RPMI8226 (cell line): Measurements from ENCODE around the gene TPGS1.

ENCODE experiments used
- DNase-seq: peaks from one replicate; pipeline ENCODE4 v3.0.0-alpha.2; 2015

Gene TPGS1

DNA sequence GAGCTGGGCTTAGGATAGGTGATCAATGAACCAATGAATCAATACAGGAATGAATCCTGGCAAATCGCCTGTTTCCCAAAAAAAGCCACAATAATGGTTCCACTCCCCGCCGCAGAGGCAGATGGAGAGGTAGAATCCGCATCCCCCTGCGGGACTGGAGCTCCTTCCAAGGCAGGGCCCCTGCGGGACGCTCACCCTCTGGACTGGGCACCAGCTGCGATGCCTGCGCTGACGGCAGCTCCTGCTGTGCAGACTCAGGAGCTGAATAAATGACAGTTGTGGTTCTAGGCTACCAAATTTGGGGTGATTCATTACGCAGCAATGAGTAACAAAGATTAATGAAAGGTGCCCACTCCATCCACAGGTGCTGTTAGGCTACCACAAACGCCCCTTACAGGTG, 15.4 kb downstream of the TPGS1 start:
- DNase-seq = no peak

DNA sequence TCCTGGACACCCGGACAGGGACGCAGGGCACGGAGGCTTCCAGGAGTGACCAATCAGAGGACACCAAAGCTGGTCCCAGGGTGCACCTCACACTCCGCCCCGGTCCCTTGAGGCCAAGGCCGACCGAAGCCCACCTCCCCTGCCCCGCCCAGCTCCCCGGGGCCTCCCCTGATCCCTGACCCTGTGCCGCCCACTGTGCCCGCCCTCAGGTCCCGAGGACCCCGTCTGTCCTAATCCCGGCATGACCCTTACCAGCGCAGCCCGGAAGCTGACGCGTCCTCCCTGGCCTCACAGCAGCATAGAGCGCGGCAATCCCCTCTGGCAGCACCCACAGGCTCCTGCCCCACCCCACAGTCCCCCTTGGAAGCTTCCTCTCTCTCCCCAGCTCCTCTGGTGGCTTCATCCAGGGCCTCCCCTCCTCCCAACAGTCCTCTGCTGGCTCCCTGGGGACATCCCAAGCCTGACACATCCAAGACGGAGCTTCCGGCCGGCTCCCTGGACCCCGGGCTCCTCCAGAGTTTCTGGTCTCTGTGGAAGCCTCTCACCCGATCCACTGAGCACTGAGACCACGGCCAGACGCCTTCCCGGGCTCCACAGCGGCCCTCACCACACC, 16.9 kb downstream of the TPGS1 start:
- no peak for DNase-seq

DNA sequence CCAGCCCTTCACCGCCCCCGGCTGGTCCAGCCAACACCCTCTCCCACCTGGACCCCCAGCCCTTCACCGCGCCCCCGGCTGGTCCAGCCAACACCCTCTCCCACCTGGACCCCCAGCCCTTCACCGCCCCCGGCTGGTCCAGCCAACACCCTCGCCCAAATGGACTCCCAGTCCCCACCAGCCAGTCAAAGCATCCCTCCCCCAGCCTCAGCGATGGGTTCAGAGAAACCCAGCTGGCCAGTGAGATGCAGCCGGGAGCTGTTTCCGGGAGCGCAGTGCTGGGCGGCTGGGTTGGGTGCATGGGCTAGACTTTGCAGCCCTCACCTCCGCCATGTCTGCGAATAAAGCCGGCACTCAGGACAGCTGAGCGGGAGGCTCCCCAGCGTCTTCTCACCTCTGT, 17.7 kb downstream of the TPGS1 start:
- DNase-seq = no peak

DNA sequence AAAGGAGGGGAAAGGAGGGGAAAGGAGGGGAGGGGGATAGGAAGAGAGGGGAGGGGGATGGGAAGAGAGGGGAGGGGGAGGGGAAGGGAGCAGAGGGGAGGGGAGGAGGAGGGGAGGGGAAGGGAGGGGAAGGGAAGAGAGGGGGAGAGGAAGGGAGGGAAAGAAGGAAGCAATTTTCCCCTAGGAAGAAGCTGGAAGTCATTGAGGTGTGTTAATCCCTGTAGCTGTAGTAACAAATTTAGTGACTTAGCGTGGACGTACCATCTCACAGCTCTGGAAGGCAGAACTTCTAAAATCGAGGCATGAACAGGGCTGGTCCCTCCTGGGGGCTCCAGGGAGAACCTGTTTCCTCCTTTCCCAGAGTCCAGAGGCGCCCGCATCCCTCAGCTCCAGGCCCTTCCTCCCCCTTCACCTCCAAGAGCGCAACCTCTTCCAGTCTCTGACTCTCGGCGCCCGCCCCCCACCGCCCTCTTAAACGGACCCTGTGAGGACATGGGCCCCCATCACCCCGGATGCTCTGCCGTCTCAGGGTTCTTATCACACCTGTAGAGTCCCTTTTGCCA, 18.6 kb downstream of the TPGS1 start:
- no peak for DNase-seq

DNA sequence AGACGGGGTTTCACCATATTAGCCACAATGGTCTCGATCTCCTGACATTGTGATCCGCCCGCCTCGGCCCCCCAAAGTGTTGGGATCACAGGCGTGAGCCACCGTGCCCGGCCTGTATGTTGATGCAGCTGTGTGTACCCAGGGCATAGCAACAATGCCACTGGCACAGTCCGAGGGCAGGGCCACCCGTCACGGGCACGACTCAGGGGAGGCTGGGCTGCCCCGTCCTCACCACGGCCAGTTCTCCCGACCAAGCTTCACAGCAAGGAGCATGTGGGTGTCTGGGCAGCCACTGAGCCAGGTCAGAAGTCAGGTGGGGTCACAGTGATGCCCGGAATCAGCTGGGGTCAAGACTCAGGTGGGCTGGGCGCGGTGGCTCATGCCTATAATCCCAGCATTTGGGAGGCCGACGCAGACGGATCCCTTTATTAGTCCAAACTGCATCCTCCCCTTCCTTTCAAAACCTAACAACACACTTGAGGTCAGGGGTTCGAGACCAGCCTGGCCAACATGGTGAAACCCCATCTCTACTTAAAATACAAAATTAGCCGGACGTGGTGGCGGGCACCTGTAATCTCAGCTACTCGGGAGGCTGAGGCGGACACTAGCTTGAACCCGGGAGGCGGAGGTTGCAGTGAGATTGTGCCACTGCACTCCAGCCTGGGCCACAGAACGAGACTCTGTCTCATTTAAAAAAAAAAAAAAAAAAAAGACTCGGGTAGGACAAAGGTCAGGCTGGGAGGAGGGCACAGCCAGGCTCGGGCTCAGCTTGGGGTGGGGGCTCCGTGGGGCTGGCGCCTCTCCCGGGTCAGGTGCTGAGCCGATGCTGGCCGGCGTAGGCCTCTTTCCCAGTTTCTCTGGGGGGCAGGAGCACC, 23.1 kb downstream of the TPGS1 start:
- DNase-seq = no peak

DNA sequence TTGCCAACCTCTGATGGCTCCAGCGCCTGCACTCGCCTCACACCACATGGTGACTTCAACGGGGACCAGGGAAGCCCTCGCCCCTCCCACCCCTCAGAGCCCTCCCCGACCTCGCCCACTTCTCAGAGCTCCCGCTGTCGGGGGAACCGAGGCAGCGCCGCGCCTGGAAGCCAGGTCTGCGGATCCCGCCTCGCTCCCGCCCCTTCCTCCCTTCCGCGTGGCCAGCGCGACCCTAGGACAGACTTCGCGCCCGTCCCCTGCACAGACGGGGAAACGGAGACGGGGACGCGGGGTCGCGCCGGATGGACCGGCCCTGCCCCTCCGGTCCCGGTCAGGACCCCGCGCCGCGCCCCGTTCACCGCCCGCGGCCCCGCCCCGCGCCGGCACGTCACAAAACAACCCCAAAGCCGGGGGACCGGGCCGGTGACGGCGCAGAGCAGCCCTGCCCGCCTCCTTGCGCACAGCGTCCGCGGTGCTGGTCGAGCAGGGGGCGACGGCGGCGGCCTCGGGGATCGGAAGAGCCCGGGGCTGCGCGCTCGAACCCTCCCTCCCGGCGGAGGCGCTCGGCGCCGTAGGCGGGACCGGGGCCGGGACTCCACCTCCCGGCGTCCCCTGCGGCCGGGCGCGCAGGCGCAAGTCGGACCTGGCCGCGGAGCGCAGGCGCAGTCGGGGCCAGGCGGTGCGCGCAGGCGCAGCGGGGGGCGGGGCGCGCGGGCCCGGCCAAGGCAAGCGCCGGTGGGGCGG, 23.9 kb downstream of the TPGS1 start:
- DNase-seq = peak; percentile 92

DNA sequence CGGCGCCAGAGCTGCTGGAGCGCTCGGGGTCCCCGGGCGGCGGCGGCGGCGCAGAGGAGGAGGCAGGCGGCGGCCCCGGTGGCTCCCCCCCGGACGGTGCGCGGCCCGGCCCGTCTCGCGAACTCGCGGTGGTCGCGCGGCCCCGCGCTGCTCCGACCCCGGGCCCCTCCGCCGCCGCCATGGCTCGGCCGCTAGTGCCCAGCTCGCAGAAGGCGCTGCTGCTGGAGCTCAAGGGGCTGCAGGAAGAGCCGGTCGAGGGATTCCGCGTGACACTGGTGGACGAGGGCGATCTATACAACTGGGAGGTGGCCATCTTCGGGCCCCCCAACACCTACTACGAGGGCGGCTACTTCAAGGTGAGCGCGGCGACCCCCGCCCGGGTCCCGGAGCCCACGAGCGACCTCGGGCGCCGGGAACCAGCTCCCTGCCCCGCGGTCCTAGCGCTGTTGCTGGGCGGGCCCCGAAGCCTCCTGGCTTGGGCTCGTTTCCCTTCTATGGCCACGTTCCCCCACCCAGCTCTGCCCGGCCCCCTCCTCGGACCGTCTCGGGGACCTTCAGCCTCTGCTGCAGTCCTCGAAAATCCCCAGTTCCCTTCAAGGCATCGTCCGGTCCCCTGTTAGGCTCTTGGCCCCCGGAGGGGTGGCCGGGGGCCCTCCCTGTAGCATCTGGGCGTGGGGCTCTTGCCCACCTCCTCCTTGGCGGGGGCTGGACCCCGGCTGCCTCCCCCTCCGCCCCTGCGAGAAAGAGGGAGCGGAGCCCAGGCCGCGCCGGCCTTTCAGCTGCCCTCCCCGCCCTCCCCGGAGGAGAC, 24.7 kb downstream of the TPGS1 start, which contains the start of gene CDC34:
Gene CDC34, plus strand, starts transcription at position 8 of the 808 bp plus-strand sequence. Its CDS starts 172 bp downstream, at position 180.
- no peak for DNase-seq

DNA sequence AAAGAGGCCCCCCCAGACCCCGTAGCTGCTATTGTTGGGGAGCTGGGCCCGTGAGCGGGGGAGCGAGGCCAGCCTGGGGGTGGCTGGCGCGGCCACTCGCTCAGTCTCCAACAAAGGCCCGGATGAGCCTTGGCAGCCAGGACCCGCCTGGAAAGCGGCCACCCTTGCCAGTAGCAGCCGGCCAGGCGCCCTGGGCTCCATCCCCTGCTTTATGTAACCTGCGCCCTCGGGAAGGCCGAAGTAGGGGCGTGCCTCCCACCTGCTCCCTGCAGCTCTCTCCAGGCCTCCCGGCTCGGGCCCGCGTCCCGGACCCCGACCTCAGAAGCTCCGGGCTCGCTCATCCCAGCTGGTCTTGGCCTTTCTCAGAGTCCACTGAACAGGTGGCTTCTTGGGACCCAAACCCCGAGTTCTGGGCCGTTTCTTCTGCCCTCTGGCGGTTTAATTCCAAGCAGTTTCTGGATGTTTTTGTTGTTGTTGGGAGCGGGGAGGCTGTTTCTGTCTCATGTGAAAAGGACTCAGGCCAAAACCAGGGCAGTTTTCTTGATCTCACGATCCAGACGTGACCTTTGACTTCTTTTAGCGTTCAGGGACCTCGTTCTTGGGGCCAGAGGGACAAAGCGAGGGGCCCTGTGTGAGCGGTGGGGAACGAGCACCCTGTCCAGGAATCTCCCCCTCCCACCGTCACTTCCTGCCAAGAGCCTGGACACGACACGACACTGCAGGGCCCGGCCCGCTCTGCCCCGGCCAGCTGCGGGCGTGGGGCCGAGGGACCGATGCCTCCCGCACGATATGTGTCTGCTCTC, 25.5 kb downstream of the TPGS1 start:
- peak; percentile 79 for DNase-seq

DNA sequence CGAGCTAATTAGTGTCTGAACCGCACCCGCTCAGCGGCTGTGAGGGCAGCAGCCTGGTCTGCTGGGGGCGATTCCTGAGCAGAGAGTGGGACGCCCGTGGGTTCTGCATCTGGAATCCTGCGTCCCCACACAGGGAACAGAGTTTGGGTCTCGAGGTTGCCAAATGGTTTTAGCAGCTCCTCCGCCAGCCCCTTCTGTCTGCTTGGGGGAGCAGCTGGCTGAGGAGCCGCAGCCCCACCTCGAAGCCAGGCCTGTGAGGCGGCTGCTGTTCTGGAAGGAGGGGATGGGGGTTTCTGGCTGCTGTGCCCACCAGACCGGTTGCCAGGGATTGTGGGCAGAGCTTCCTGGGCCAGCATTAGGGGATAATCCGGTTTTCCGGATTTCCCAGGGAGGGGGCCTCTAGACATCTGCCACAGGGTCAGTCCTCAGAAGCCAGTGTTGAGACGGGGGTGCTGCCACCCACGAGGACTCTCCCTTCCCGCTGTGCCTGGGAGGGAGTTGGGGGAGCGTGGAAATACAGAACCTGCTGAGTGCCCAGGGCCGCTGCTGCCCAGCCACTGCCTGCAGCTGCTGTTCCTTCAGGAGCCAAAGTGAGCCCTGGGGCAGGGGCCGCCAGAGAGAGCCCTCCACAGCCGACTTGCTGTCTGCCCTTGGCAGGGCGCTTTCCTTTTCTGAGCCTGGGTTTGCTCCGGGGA, 26.2 kb downstream of the TPGS1 start:
- no peak for DNase-seq

DNA sequence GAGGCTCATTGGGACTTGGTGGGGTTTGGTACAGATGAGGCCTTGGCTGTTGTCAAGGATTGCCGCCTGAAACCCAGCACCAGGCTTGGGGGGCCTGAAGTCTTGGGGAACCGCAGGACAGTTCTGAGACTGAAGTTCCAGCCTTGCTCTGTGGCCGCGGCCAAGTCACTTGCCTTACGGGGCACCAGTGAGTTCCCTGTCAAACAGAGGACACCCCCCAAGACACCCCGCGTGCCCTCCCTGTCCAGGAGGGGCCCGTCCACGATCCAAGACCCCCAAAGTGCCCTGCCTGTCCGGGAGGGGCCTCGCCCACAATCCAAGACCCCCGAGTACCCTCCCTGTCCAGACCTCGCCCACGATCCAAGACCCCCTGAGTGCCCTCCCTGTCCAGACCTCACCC, 26.8 kb downstream of the TPGS1 start:
- no peak for DNase-seq

DNA sequence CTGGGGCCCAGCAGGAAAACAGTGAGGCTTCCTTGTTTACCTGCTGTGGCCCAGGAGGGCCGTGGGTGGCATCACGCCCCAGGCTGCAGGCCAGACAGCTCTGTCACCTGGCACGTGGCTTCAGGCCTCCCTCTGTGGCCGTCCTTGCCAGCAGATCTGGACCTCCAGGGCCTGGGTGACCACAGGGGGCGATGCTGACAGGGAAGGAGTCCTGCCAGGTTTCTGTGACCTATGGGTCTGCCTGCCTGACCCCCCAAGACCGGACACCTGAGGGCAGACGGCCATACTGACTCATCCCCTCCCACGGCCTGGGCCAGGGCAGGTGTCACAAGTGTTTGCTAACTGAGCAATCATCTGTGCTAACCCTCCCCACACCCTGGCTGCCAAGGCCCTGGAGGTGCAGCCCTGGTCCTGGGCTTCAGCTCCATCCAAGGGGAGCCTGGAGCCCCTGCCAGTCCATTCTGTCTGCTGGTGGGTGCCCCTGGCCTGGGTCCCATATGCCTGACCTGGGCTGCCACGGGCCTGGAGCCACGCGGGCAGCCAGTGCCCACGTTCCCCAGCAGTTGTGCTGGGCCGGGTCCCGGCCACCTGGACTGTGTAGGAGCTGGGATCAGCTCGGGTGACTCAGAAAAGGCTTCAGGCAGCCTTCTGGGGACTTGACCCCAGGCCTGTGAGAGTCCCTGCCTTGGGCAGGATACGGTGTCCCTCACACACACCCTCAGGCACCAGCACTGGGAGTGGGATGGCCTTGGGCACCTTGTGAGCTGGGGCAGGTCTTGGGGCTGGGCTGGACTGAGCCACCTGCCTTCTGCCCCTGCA, 27.9 kb downstream of the TPGS1 start:
- no peak for DNase-seq

DNA sequence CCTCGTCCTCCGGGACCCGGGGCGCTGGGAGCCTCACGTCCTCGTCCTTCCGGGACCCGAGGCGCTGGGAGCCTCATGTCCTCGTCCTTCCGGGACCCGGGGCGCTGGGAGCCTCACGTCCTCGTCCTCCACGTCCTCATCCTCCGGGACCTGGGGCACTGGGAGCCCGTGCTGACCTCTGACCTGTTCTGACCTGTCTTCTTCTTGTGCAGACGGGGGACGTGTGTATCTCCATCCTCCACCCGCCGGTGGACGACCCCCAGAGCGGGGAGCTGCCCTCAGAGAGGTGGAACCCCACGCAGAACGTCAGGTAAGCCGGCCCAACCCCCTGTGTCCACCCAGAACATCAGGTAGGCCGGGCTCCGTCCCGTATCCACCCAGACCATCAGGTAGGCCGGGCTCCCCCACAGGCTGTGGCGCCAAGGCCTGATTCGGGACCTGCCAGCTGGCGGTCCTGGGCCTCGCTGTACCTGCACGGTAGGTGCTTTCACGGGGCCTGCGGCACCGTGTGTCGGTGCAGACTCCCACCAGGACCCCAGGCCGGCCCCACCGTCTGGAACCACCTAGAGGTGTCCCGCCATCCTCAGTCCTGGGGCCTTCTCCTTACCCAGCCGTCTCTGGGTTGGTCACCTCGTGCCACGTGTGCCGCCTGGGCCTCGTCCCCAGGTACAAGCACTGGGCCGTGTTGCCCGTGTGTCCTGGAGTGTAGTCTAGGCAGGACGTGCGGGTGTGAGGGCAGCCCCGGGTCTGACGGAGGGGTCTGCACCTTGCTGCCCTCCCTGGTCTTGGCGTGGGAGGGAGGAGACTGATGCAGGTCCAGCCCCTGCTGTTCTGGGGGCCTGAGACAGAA, 29.0 kb downstream of the TPGS1 start:
- DNase-seq = no peak

DNA sequence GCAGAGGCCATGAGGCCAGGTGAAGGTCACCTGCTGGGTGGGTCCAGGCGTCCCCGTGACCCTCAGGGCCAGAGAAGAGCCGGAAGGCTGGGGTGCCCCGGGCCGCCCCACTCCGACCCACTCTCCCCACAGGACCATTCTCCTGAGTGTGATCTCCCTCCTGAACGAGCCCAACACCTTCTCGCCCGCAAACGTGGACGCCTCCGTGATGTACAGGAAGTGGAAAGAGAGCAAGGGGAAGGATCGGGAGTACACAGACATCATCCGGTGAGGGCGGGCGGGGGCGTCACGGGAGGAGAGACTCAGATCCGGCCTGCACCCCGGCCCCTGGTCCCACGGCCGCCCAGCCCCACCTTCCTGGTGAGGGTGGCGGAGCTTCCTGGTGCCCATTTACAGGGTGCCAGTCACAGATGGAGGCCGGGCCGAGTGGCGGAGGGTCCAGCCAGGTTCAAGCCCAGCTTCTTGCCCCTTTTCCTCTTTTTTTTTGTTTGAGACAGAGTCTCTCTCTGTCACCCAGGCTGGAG, 29.6 kb downstream of the TPGS1 start:
- no peak for DNase-seq

DNA sequence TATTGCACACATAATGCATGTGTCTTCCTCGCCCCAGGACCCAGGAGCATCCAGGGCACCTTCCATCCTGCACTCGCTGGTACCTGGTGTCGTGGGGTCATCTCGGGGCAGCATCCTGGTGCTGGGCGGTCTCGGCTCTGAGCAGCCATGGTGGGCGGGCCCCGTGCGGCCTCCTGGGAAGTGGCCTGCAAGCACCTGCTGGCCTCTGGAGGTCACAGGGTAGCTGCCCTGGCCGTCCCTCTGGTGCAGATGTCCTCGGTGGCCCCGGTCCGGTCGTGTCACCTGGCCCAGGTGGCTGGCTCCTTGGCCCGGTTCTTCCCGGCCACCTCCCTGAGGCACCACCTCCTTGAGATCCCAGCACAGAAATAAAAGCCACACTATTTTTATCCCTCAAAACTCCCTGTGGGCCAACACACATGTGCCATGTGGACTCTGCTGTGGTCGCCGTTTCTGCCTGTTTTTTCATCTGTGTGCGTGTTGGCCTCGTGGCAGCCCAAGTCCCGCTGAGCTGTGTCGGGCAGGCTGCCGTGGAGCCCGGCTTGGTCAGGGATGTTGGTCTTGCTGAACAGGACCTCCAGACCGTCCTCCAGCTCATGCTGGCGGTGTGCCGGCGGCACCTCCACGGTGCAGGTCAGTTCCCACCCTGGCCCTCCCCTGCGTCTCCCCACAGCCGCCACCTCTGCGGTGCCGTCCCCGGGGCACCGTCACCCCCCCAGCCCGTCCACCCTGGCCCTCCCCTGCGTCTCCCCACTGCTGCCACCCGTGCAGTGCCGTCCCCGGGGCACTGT, 31.5 kb downstream of the TPGS1 start:
- no peak for DNase-seq

DNA sequence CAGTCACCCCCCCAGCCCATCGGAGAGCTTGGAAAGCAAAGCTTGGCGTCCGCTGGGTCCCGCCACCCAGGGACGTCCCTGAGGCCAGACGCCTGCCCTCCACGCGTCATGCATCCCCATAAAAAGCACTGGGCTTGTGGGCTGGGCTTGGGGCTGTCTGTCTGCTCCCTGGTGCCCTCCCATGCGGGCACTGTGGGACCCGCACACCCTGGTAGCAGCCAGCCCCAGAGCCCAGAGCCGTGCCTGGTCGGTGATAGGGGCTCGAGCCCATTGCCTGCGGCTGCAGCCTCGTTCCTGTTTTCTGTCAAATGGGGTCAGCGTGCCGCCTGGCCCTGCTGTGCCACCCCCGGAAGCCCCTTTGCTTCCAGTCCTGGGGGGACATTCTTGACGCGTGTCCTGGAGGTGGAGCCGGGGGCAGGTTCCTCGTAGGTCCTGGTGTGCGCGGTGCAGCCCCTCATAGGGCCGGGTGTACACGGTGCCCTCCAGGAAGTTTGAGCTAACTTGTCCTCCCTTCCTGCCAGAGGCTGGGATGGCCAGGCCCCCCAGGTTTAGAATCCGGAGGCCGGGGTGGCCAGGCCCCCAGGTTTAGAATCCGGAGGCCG, 32.2 kb downstream of the TPGS1 start:
- DNase-seq = no peak

DNA sequence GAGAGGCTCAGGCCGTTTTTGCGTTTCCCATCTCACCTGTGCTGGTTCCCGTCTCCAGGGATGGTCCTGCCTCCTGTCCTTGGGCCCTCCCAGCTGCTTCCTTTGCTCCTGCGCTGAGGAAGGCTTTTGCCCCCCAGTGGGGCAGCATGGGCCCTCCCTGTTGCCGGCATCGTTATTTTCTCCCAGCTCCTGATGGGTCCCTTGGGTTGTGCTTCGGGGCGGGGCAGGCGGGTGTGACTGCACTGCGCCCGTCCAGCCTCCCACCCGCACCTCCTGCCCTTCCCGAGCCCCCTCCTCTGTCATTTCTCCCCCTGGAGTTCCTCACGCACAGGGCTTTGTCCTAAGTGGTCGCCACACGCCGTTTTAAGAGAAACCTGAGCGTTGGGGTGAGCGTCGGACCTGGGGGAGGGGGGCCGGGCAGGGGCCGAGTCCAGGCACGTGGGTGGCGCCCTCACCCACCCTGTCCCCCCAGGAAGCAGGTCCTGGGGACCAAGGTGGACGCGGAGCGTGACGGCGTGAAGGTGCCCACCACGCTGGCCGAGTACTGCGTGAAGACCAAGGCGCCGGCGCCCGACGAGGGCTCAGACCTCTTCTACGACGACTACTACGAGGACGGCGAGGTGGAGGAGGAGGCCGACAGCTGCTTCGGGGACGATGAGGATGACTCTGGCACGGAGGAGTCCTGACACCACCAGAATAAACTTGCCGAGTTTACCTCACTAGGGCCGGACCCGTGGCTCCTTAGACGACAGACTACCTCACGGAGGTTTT, 33.8 kb downstream of the TPGS1 start:
- DNase-seq = no peak

DNA sequence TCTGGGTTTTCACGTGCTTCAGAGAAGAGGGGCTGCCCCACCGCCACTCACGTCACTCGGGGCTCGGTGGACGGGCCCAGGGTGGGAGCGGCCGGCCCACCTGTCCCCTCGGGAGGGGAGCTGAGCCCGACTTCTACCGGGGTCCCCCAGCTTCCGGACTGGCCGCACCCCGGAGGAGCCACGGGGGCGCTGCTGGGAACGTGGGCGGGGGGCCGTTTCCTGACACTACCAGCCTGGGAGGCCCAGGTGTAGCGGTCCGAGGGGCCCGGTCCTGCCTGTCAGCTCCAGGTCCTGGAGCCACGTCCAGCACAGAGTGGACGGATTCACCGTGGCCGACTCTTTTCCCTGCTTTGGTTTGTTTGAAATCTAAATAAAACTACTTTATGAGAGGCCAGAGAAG, 34.4 kb downstream of the TPGS1 start:
- DNase-seq = no peak
